ENCODE data around the gene CCDC157.

The CCDC157 gene

GRCh38 chr22:30356449-30357235 is at the start of gene CCDC157, which contains the start of gene SF3A1:
Gene CCDC157 (plus strand): TSS chr22:30357007. CDS start chr22:30366001, 8,994 bp downstream.
Gene SF3A1 (minus strand): TSS chr22:30356894. CDS start chr22:30356792, 102 bp downstream.
- peak; percentile 93 for DNase-seq (ENCODE audit: low read depth)

GRCh38 chr22:30307041-30307574 is 49.7 kb upstream of the CCDC157 start:
- no peak for DNase-seq (ENCODE audit: low read depth)

GRCh38 chr22:30308093-30308492 is 48.7 kb upstream of the CCDC157 start:
- DNase-seq (ENCODE audit: low read depth) = no peak

- peak; percentile 18 for DNase-seq (ENCODE audit: low read depth)
These were observed 48.1 kb upstream of the CCDC157 start for GRCh38 chr22:30308518-30309230.

GRCh38 chr22:30309951-30310741 is 46.7 kb upstream of the CCDC157 start:
- no peak for DNase-seq (ENCODE audit: low read depth)

GRCh38 chr22:30310881-30311771 is 45.7 kb upstream of the CCDC157 start:
- peak; percentile 29 for DNase-seq (ENCODE audit: low read depth)

- peak; percentile 95 for DNase-seq (ENCODE audit: low read depth)
These were observed 44.8 kb upstream of the CCDC157 start for GRCh38 chr22:30312053-30312452.

- DNase-seq (ENCODE audit: low read depth) = peak; percentile 50
These were observed 43.1 kb upstream of the CCDC157 start for GRCh38 chr22:30313527-30314363.

- DNase-seq (ENCODE audit: low read depth) = peak; percentile 89
These were observed 41.9 kb upstream of the CCDC157 start for GRCh38 chr22:30314915-30315314.

- DNase-seq (ENCODE audit: low read depth) = no peak
These were observed 40.7 kb upstream of the CCDC157 start for GRCh38 chr22:30315962-30316576.

GRCh38 chr22:30317778-30318177 is 39.0 kb upstream of the CCDC157 start:
- no peak for DNase-seq (ENCODE audit: low read depth)

GRCh38 chr22:30318799-30319419 is 37.9 kb upstream of the CCDC157 start:
- no peak for DNase-seq (ENCODE audit: low read depth)

- no peak for DNase-seq (ENCODE audit: low read depth)
These were observed 36.7 kb upstream of the CCDC157 start for GRCh38 chr22:30320021-30320556.

- no peak for DNase-seq (ENCODE audit: low read depth)
These were observed 35.3 kb upstream of the CCDC157 start for GRCh38 chr22:30321461-30321860.

- DNase-seq (ENCODE audit: low read depth) = no peak
These were observed 33.6 kb upstream of the CCDC157 start for GRCh38 chr22:30323246-30323645.

- peak; percentile 25 for DNase-seq (ENCODE audit: low read depth)
These were observed 32.6 kb upstream of the CCDC157 start for GRCh38 chr22:30324014-30324730.

- peak; percentile 95 for DNase-seq (ENCODE audit: low read depth)
These were observed 31.6 kb upstream of the CCDC157 start for GRCh38 chr22:30325065-30325720.
